AG08395 (cell line): ENCODE data around the gene TIMP2.
A peak's percentile ranks its signal among the peaks of the same experiment; 100 is the strongest.

Experiments
- DNase-seq: peaks from one replicate; pipeline ENCODE4 v3.0.0; 2012; ENCODE audit warnings: mixed read lengths, low spot score

The TIMP2 gene

GRCh38 chr17:78836420-78837021 is 88.7 kb downstream of the TIMP2 start:
- no peak for DNase-seq

- no peak for DNase-seq
These were observed 90.6 kb downstream of the TIMP2 start for GRCh38 chr17:78834571-78834970.

GRCh38 chr17:78832541-78832810 is 92.7 kb downstream of the TIMP2 start:
- no peak for DNase-seq

- DNase-seq: no peak
These were observed 93.3 kb downstream of the TIMP2 start for GRCh38 chr17:78831688-78832540.

GRCh38 chr17:78829477-78829876 is 95.7 kb downstream of the TIMP2 start:
- no peak for DNase-seq

GRCh38 chr17:78828470-78829185 is 96.6 kb downstream of the TIMP2 start:
- DNase-seq: peak; percentile 76

- no peak for DNase-seq
These were observed 98.2 kb downstream of the TIMP2 start for GRCh38 chr17:78826836-78827509.

- DNase-seq: no peak
These were observed 98.8 kb downstream of the TIMP2 start for GRCh38 chr17:78826421-78826820.

- no peak for DNase-seq
These were observed 99.5 kb downstream of the TIMP2 start for GRCh38 chr17:78825696-78826095.

GRCh38 chr17:78824240-78824639 is 100.9 kb downstream of the TIMP2 start:
- DNase-seq: no peak

- DNase-seq: no peak
These were observed 101.7 kb downstream of the TIMP2 start for GRCh38 chr17:78823282-78824046.

- peak; percentile 95 for DNase-seq
These were observed 102.6 kb downstream of the TIMP2 start for GRCh38 chr17:78822552-78822951.

GRCh38 chr17:78821961-78822360 is 103.2 kb downstream of the TIMP2 start:
- no peak for DNase-seq

- DNase-seq: no peak
These were observed 104.3 kb downstream of the TIMP2 start for GRCh38 chr17:78820841-78821240.

GRCh38 chr17:78819806-78820792 is 105.1 kb downstream of the TIMP2 start:
- no peak for DNase-seq

- DNase-seq: no peak
These were observed 105.8 kb downstream of the TIMP2 start for GRCh38 chr17:78819402-78819801.

GRCh38 chr17:78818932-78819331 is 106.3 kb downstream of the TIMP2 start:
- DNase-seq: no peak

GRCh38 chr17:78818152-78818846 is 106.9 kb downstream of the TIMP2 start:
- no peak for DNase-seq

- no peak for DNase-seq
These were observed 108.1 kb downstream of the TIMP2 start for GRCh38 chr17:78817123-78817522.

GRCh38 chr17:78815696-78816095 is 109.5 kb downstream of the TIMP2 start:
- DNase-seq: no peak
